ENCODE data around the gene TP53BP2. TPM values are rescaled to one million over a fixed set of nuclear protein-coding genes. Genes with fewer than 3 reads are reported as not detected.

The TP53BP2 gene
- total and polyA plus RNA-seq, 2 donors (not counting 3 experiments of a cell fraction or from before 2014, with no cell fraction given) = 21.9 to 51.9 TPM

GRCh38 chr1:223772771-223773160 is 73.0 kb downstream of the TP53BP2 start:
- no peak for FAIRE-seq
- intact Hi-C loops (cut with micrococcal nuclease) = loop anchor here (1.0 to 2.0 kb wide), 2 partner anchors 29 to 220 kb away; no protein-coding TSS in a partner anchor

DNA sequence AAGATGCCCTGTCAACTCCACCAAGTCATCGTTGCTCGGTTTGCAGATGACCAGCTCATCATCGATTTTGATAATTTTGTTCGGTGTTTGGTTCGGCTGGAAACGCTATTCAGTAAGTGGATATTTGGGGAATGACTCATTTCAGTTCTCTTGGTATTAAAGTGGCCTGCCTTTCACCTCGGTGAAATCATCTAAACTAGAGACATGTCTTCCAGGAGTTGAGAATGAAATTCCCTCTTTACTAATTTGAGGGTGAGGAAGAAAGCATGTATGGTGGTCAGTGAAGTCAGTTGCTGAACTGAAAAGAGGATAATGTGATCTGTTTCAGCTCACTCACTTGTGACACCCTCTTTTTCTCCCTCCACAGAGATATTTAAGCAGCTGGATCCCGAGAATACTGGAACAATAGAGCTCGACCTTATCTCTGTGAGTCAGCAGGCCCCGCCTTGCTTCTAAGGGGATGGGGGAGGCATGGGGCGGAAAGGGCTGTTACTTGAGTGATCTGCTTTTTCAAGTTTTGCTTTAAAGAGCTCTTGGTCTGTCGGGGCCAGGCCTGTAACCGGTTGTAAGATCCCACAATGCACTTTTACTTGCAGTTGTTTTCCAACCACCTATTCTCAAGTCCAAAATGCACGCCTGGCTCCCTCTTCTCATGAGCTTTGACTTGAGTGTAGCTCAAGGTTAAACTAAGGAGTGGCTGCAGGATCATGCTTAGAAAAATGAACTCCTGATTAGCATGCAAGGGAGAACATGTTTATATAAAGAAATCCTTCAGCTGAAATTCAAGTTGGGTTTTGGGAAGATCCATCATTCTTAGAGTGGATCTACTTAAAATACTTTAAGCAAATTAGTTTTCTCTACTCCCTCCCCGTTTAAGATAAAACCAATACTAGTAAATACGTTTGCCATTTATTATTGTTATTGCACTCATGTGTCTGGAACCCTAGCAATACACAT is 73.7 kb downstream of the TP53BP2 start:
- peak overlapping the region in 1 of 3 experiments; percentile 2 for H3K4me3 ChIP-seq (replicated peaks in 1 of 3; ENCODE audit: insufficient read depth in 1 of 3, low read depth in 1 of 3, low read length in 3 of 3)
- POLR2A ChIA-PET = interaction anchor here (0.6 to 1.4 kb wide), 3 partner anchors 29 to 138 kb away, joined by 3 to 4 read pairs (median 3); no protein-coding TSS in a partner anchor
- peaks cover 7 to 23% of the 10 kb centered on the region in 2 experiments for H3K36me3 ChIP-seq (ENCODE audit: control insufficient read depth in 2 of 2, extremely low read depth in 1 of 2, insufficient read depth in 2 of 2, low read length in 2 of 2)
- TF ChIP-seq CTCF (IDR thresholded peaks at IDR 0.05; ENCODE audit: extremely low read depth in 1 of 2, insufficient read depth in 1 of 2, low read depth in 1 of 2, low read length in 2 of 2) (no peak), FOS (IDR thresholded peaks at IDR 0.05; ENCODE audit: borderline replicate concordance, insufficient read depth, low read length) (peak; percentile 86), GATA2 (IDR thresholded peaks at IDR 0.05; ENCODE audit: insufficient read depth, insufficient read length, low read depth, low read length) (peak; percentile 90), JUN (IDR thresholded peaks at IDR 0.05; ENCODE audit: borderline replicate concordance, insufficient read depth, insufficient read length, low read depth) (peak; percentile 65), MYC (IDR thresholded peaks at IDR 0.05; ENCODE audit: low read depth, low read length) (peak; percentile 33), MAX (IDR thresholded peaks at IDR 0.05; ENCODE audit: insufficient read depth, insufficient read length) (no peak), POLR2A (IDR thresholded peaks at IDR 0.05; ENCODE audit: low read depth, low read length) (no peak)
- H3K9me3 ChIP-seq (replicated peaks; ENCODE audit: control insufficient read depth, insufficient read depth, low read length) = no peaks in the 10 kb centered on the region
- CTCF ChIA-PET = interaction anchor here (0.7 to 3.2 kb wide), 16 partner anchors 9 to 279 kb away, joined by 3 to 19 read pairs (median 4); no protein-coding TSS in a partner anchor
- H3K27me3 ChIP-seq (ENCODE audit: control insufficient read depth in 2 of 2, insufficient read depth in 2 of 2, low read length in 2 of 2) = no peaks in the 10 kb centered on the region
- H3K27ac ChIP-seq (ENCODE audit: insufficient read depth, low read depth, low read length) = peak overlapping the region; percentile 78
- intact Hi-C loops (cut with micrococcal nuclease) = loop anchor here (1.0 to 2.0 kb wide), 2 partner anchors 29 to 221 kb away; no protein-coding TSS in a partner anchor
- H3K9me1 ChIP-seq (replicated peaks; ENCODE audit: control insufficient read depth, extremely low read depth, insufficient read depth, low read length) = no peaks in the 10 kb centered on the region
- dilution Hi-C loops (cut with MboI; ENCODE audit: extremely low pct_ligation_motif_present, low sequenced_read_pairs) = no loop called here
- H3K4me1 ChIP-seq (ENCODE audit: control insufficient read depth, extremely low read depth, insufficient read depth, low read length) = peaks cover 68% of the 10 kb centered on the region
- no peaks in the 10 kb centered on the region for H4K20me1 ChIP-seq (replicated peaks; ENCODE audit: control insufficient read depth, extremely low read depth, insufficient read depth, low read length)
- no peak overlapping the region for H2AFZ ChIP-seq (ENCODE audit: low read depth, low read length)
- FAIRE-seq = peak; percentile 94
- BruUV-seq (replicated peaks) = TSS peak; percentile 53
- peak; percentile 95 for DNase-seq (ENCODE audit: low read depth, low spot score)
- H3K4me2 ChIP-seq (ENCODE audit: insufficient read depth, low read length) = peak overlapping the region; percentile 9
- peak overlapping the region; percentile 63 for H3K9ac ChIP-seq (replicated peaks; ENCODE audit: extremely low read depth, insufficient read depth, low read length)
- peaks cover 2% of the 10 kb centered on the region for H3K79me2 ChIP-seq (ENCODE audit: control insufficient read depth, insufficient read depth, low read length)

More at GRCh38 chr1:223772771-223773160, 73.0 kb downstream of the TP53BP2 start:
- ChIA-PET CTCF (interaction anchor here (0.8 to 3.2 kb wide), 11 partner anchors 12 to 278 kb away, joined by 3 to 19 read pairs (median 5); no protein-coding TSS in a partner anchor), POLR2A (interaction anchor here (1.4 kb wide), 1 partner anchor 42 kb away, joined by 4 read pairs; no protein-coding TSS in a partner anchor)
- H3K4me2 ChIP-seq (ENCODE audit: insufficient read depth, low read length) = peak overlapping the region; percentile 9
- no peaks in the 10 kb centered on the region for H4K20me1 ChIP-seq (replicated peaks; ENCODE audit: control insufficient read depth, extremely low read depth, insufficient read depth, low read length)
- H3K9ac ChIP-seq (replicated peaks; ENCODE audit: extremely low read depth, insufficient read depth, low read length) = peak overlapping the region; percentile 63
- BruUV-seq (replicated peaks) = no TSS peak
- TF ChIP-seq GATA2 (IDR thresholded peaks at IDR 0.05; ENCODE audit: insufficient read depth, insufficient read length, low read depth, low read length) (no peak), POLR2AphosphoS5 (IDR thresholded peaks at IDR 0.05; ENCODE audit: insufficient read depth, low read depth, low read length) (no peak), FOS (IDR thresholded peaks at IDR 0.05; ENCODE audit: borderline replicate concordance, insufficient read depth, low read length) (no peak), EZH2 (IDR thresholded peaks at IDR 0.05; ENCODE audit: borderline replicate concordance, low read depth, low read length, severe bottlenecking) (no peak)
- peaks cover 2% of the 10 kb centered on the region for H3K79me2 ChIP-seq (ENCODE audit: control insufficient read depth, insufficient read depth, low read length)
- peaks cover 7 to 23% of the 10 kb centered on the region in 2 experiments for H3K36me3 ChIP-seq (ENCODE audit: control insufficient read depth in 2 of 2, extremely low read depth in 1 of 2, insufficient read depth in 2 of 2, low read length in 2 of 2)
- no peak overlapping the region for H3K4me3 ChIP-seq (replicated peaks in 1 of 3; ENCODE audit: insufficient read depth in 1 of 3, low read depth in 1 of 3, low read length in 3 of 3)
- H3K4me1 ChIP-seq (ENCODE audit: control insufficient read depth, extremely low read depth, insufficient read depth, low read length) = peaks cover 71% of the 10 kb centered on the region
- no peaks in the 10 kb centered on the region for H3K27me3 ChIP-seq (ENCODE audit: control insufficient read depth in 2 of 2, insufficient read depth in 2 of 2, low read length in 2 of 2)
- no peaks in the 10 kb centered on the region for H3K9me1 ChIP-seq (replicated peaks; ENCODE audit: control insufficient read depth, extremely low read depth, insufficient read depth, low read length)
- DNase-seq (ENCODE audit: low read depth, low spot score) = no peak
- dilution Hi-C loops (cut with MboI; ENCODE audit: extremely low pct_ligation_motif_present, low sequenced_read_pairs) = no loop called here
- H2AFZ ChIP-seq (ENCODE audit: low read depth, low read length) = no peak overlapping the region
- no peaks in the 10 kb centered on the region for H3K9me3 ChIP-seq (replicated peaks; ENCODE audit: control insufficient read depth, insufficient read depth, low read length)
- peak overlapping the region; percentile 78 for H3K27ac ChIP-seq (ENCODE audit: insufficient read depth, low read depth, low read length)
